Measurements from ENCODE around the gene ALDH1L1.

The ALDH1L1 gene

GRCh38 chr3:126194713-126195305 is 14.4 kb upstream of the ALDH1L1 start:
- no peak for DNase-seq (ENCODE audit: insufficient read length, low spot score)
- TF ChIP-seq CTCF (IDR thresholded peaks at IDR 0.05; ENCODE audit: insufficient read depth, missing control alignments) = no peak
- FAIRE-seq = no peak

- TF ChIP-seq CTCF (IDR thresholded peaks at IDR 0.05; ENCODE audit: insufficient read depth, missing control alignments) = no peak
- FAIRE-seq (no peak), DNase-seq (ENCODE audit: insufficient read length, low spot score) (no peak)
Measured at GRCh38 chr3:126191246-126191645, 10.9 kb upstream of the ALDH1L1 start.

- no peak for FAIRE-seq
Measured at GRCh38 chr3:126187920-126188319, 7.5 kb upstream of the ALDH1L1 start.

GRCh38 chr3:126186749-126187148 is 6.4 kb upstream of the ALDH1L1 start:
- DNase-seq (ENCODE audit: insufficient read length, low spot score) (no peak), FAIRE-seq (no peak)
- TF ChIP-seq CTCF (IDR thresholded peaks at IDR 0.05; ENCODE audit: insufficient read depth, missing control alignments) = no peak

More at GRCh38 chr3:126187920-126188319, 7.5 kb upstream of the ALDH1L1 start:
- no peak for DNase-seq (ENCODE audit: insufficient read length, low spot score)
- no peak for TF ChIP-seq CTCF (IDR thresholded peaks at IDR 0.05; ENCODE audit: insufficient read depth, missing control alignments)

- FAIRE-seq (no peak), DNase-seq (ENCODE audit: insufficient read length, low spot score) (no peak)
- no peak for TF ChIP-seq CTCF (IDR thresholded peaks at IDR 0.05; ENCODE audit: insufficient read depth, missing control alignments)
Measured at GRCh38 chr3:126186271-126186670, 5.9 kb upstream of the ALDH1L1 start.

- no peak for DNase-seq (ENCODE audit: insufficient read length, low spot score)
- FAIRE-seq = no peak
- no peak for TF ChIP-seq CTCF (IDR thresholded peaks at IDR 0.05; ENCODE audit: insufficient read depth, missing control alignments)
Measured at GRCh38 chr3:126184465-126185000, 4.1 kb upstream of the ALDH1L1 start.

GRCh38 chr3:126181398-126181725 is 976 bp upstream of the ALDH1L1 start:
- DNase-seq (ENCODE audit: insufficient read length, low spot score) (no peak), FAIRE-seq (no peak)
- no peak for TF ChIP-seq CTCF (IDR thresholded peaks at IDR 0.05; ENCODE audit: insufficient read depth, missing control alignments)

Data from D721Med (cell line).